NCI-H2081 (cell line): Measurements from ENCODE around the gene SRRM4.

Experiments
- DNase-seq, 2 experiments: peaks; one replicate each; lab custom pipeline; 2025; lab: John Stamatoyannopoulos, UW

Gene SRRM4

GRCh38 chr12:119122751-119123150 is 141.4 kb downstream of the SRRM4 start:
- DNase-seq: no peak

DNA sequence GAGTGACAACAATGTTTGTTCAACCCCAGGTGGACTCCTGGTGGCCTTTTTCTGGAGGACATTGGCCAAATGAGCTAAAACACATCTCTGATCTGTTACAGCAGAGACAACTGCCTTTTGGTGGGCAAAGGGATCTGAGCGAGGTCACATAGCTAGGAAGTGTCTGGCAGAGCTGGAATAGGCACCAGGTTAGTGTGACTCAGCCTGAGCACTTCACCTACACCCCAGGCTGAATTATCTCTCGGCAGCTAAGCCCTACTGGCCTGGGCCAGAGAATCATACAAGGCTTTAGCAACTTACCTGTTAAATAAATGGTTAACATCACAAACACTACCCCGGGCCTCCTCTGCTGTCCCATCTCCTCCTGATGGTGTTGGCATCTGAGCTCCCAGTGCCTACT is 147.2 kb downstream of the SRRM4 start:
- DNase-seq: no peak

DNA sequence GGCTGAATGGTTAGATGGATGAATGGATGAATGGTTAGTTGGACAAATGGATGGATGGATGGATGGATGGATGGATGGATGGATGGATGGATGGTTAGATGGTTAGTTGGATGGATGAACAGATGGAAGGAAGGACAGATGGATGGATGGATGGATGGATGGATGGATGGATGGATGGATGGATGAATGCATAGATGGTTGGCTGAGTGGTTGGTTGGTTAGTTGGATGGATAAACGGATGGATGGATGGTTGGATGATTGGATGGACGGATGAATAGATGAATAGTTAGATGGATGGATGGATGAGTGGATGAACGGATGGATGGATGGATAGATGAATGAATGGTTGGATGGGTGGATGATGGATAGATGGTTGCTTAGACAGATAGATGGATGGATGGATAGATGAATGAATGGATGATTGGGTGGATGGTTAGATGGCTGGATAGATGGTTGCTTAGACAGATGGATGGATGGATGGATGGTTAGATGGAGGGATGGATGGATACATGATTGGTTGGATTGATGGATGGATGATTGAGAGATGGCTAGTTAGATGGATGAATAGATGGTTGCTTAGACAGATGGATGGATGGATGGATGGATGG is 148.6 kb downstream of the SRRM4 start:
- no peak for DNase-seq

DNA sequence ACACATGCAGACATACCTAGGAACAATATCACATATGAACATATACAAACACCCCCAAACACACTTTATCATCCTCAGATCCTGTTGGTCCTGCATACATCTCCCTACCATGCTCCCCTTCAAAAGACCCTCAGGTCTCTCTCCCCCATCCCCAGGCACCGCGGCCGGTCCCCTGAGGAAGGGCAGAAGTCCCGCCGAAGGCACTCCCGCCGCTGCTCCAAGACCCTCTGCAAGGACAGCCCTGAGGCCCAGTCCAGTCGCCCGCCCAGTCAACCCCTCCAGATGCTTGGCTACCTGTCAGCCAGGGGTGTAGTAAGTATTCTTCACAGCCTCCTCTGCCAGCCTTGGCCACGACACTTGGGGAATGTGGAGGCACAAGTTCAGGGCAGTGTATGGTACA is 149.2 kb downstream of the SRRM4 start:
- DNase-seq: no peak

- no peak for DNase-seq
Observed at GRCh38 chr12:119134284-119135072, 153.1 kb downstream of the SRRM4 start.

- DNase-seq: no peak
Observed at GRCh38 chr12:119136811-119137410, 155.6 kb downstream of the SRRM4 start.

GRCh38 chr12:119139448-119139847 is 158.1 kb downstream of the SRRM4 start:
- DNase-seq: no peak

DNA sequence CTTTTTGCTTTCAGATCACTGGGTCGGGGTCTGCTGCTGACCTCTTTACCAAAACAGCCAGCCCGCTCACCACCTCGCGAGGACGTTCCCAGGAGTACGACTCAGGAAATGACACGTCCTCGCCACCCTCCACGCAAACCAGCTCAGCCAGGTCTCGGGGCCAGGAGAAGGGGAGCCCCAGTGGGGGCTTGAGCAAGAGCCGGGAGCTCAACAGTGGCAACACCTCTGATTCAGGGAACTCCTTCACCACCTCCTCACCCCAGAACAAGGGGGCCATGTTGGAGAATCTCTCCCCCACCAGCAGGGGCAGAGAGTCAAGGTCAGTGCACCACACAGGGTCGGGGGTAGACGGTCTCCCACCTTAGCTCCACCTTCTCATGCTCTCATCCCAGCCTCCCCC is 164.0 kb downstream of the SRRM4 start:
- DNase-seq: no peak

- DNase-seq: no peak
Observed at GRCh38 chr12:119147847-119148448, 166.6 kb downstream of the SRRM4 start.

GRCh38 chr12:119149270-119149669 is 167.9 kb downstream of the SRRM4 start:
- DNase-seq: no peak

- DNase-seq: no peak
Observed at GRCh38 chr12:119151445-119152026, 170.2 kb downstream of the SRRM4 start.

DNA sequence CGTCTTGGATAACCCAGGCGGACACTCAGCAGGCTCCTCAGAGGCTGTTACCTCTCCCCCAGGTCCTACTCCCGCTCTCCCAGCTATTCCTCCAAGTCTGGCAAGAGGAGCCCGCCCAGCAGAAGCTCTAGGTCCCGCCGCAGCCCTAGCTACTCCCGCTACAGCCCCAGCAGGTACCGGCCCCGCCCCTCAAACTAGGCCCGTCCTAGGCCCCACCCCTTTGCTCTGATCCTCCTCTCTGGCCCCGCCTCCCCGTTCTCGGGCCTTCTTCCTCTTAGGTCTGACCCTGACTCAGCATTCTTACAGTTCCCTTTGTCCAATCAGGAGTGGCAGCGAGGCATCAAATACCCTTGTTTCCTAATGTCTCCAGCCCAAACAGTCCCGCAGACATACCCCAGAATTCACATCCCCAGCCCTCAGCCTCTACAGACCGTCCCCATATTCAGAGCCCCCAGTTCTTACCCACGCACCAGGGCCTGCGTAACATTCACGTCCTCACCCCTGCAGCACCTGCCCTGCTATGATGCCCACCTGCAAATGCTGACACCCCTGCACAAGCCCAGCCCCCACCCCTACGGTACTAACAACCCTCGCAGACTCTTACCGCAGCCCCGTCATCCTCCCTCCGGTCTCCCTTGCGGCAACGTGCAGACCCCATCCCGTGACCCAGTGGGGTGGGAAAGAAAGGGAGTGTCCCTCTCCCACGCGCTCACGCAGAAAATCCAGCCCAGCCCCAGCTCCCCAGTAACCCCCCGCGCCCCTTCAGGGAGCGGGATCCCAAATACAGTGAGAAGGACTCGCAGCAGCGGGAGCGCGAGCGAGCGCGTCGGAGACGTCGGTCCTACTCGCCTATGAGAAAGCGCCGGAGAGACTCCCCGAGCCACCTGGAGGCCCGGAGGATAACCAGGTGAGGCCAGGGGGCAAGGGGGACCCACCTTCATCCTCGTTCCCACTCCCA is 172.4 kb downstream of the SRRM4 start:
- DNase-seq: no peak

GRCh38 chr12:119154435-119154818 is 173.1 kb downstream of the SRRM4 start:
- DNase-seq: no peak

DNA sequence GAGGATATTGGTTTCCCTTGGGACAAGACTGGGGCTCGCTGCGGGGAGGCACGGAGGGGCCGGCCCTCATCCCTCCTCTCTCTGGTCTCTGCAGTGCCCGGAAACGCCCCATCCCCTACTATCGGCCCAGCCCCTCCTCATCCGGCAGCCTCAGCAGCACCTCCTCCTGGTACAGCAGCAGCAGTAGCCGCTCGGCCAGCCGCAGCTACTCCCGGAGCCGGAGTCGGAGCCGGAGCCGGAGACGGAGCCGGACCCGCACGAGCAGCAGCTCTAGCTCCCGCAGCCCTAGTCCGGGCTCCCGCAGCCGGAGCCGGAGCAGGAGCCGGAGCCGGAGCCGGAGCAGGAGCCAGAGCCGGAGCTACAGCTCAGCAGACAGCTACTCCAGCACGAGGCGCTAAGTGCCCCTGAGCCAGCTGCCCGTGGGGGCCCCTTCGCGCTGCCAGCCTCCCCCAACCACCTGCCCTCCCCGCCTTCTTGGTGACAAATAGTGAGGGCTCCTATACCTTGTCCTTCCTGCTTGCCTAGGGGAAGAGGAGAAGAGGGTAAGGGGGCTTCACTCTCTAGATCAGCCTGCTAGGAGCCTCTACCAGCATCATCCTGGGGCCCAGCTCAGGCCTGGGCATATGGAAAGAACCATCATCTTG is 175.2 kb downstream of the SRRM4 start:
- no peak for DNase-seq

GRCh38 chr12:119157528-119157927 is 176.2 kb downstream of the SRRM4 start:
- DNase-seq: no peak

GRCh38 chr12:119157978-119158377 is 176.6 kb downstream of the SRRM4 start:
- DNase-seq: no peak

GRCh38 chr12:119158402-119158801 is 177.1 kb downstream of the SRRM4 start:
- DNase-seq: no peak

DNA sequence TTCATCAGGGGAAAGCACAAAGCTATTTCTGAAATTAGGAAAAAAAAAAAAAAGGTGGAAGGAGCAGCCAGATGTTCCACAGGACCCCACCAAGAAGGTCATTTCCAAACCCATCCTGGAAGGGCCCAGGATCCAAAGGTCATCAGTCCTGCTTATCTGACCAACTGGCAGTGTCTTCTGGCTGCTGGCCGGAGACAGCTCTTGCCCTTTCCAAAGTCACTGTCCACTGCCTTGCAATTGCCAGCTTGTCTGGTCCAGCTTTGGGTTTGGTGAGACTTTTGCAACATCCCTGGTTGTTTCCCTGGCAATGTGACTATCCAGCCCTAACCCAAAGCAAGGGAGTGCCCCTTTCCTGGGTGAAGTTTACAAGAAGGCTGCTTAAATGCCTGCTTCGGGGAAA is 178.5 kb downstream of the SRRM4 start:
- DNase-seq: no peak

- no peak for DNase-seq
Observed at GRCh38 chr12:119167902-119168301, 186.6 kb downstream of the SRRM4 start.

DNA sequence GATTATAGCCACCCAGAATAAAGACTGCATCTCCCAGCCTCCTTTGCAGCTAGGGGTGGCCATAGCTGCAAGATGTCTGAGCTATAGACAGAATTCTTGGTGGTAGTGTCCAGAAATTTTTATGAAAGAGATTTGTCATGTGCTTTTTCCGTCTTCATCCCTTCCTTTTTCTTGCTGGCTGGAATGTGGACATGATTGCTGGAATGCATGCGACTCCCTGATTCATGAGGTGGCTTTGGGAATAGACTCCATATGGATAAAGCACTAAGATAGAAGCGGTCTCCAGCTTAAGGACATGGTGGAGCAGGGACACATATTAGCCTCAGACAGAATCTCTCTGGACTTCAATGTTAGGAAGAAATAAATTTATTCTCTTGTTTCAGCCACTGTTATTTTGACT is 187.4 kb downstream of the SRRM4 start:
- no peak for DNase-seq

DNA sequence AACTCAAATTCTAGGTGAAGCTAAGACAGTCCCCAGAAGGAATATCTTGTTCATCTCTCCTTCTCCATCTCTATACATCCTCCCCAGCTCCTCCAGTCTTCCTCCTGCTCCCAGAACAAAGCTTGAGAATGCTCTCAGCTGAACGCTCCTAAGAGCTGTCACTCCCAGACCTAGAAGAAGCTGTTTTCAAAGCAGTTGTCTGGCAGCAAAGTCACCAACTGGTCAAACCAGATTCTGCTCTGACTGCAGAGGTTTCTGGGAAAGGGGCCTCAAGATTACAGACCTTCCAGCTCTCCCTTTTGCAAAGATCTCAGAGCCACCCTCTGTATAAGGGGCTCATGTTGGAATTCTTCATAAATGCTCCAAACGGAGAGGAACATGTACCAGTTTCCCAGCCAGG is 187.8 kb downstream of the SRRM4 start:
- no peak for DNase-seq
